HG03060 (cell line): ENCODE results near the gene RPS27L.

ENCODE experiments used
- ATAC-seq: cut with Tn5 transposase; IDR thresholded peaks from one replicate; pipeline ENCODE4 v1.9.1; 2021; ENCODE audit warnings: low read depth, moderate number of reproducible peaks; ENCODE audit not compliant: unreplicated experiment

Gene RPS27L

GRCh38 chr15:63188247-63188925, 31.1 kb upstream of the RPS27L start:
- ATAC-seq = no peak

GRCh38 chr15:63187589-63188226, 30.4 kb upstream of the RPS27L start:
- no peak for ATAC-seq

GRCh38 chr15:63186065-63186464, 28.8 kb upstream of the RPS27L start:
- ATAC-seq = no peak

- ATAC-seq = no peak
Measured at GRCh38 chr15:63185206-63185605, 27.9 kb upstream of the RPS27L start.

- no peak for ATAC-seq
Measured at GRCh38 chr15:63181648-63182047, 24.4 kb upstream of the RPS27L start.

GRCh38 chr15:63180746-63181145, 23.5 kb upstream of the RPS27L start:
- no peak for ATAC-seq

GRCh38 chr15:63178034-63178433, 20.8 kb upstream of the RPS27L start:
- no peak for ATAC-seq

GRCh38 chr15:63176302-63176701, 19.0 kb upstream of the RPS27L start:
- no peak for ATAC-seq

- ATAC-seq = no peak
Measured at GRCh38 chr15:63172851-63173451, 15.7 kb upstream of the RPS27L start.

- ATAC-seq = no peak
Measured at GRCh38 chr15:63172376-63172775, 15.1 kb upstream of the RPS27L start.

GRCh38 chr15:63169788-63170187, 12.5 kb upstream of the RPS27L start:
- no peak for ATAC-seq

GRCh38 chr15:63166219-63166618, 8.9 kb upstream of the RPS27L start:
- no peak for ATAC-seq

- ATAC-seq = no peak
Measured at GRCh38 chr15:63165166-63165859, 8.0 kb upstream of the RPS27L start.

GRCh38 chr15:63163217-63163616, 5.9 kb upstream of the RPS27L start:
- no peak for ATAC-seq

- no peak for ATAC-seq
Measured at GRCh38 chr15:63160638-63161037, 3.4 kb upstream of the RPS27L start.

GRCh38 chr15:63157891-63158431, 684 bp upstream of the RPS27L start:
- peak; percentile 3 for ATAC-seq

GRCh38 chr15:63156755-63157117, 541 bp downstream of the RPS27L start:
- no peak for ATAC-seq

- ATAC-seq = no peak
Measured at GRCh38 chr15:63156086-63156710, 1.1 kb downstream of the RPS27L start.

- ATAC-seq = no peak
Measured at GRCh38 chr15:63155486-63155885, 1.8 kb downstream of the RPS27L start.

GRCh38 chr15:63151665-63152064, 5.6 kb downstream of the RPS27L start:
- no peak for ATAC-seq

GRCh38 chr15:63146684-63147083, 10.6 kb downstream of the RPS27L start:
- no peak for ATAC-seq
